GM12878 (cell line): ENCODE measurements around the gene FAAP24.

Experiments
- CHD2 ChIP-seq: IDR thresholded peaks from 2 replicates; pipeline ENCODE4 v1.6.1; 2011; ENCODE audit warnings: low read depth, low read length, improper control_type of control experiment, borderline replicate concordance
- CTCF ChIP-seq, 3 experiments: IDR thresholded peaks in 2 of 3; conservative IDR thresholded peaks in 1 of 3; 2 replicates each; pipeline ENCODE4 v1.5.1; 2011; ENCODE audit warnings: low read depth in 3 of 3, low read length in 3 of 3, mild to moderate bottlenecking in 3 of 3, control low read depth in 2 of 3, moderate library complexity in 2 of 3, inconsistent platforms in 1 of 3, mixed read lengths in 1 of 3; ENCODE audit not compliant: control insufficient read depth in 2 of 3, insufficient read depth in 1 of 3; ENCODE audit errors: extremely low read depth in 1 of 3
- EZH2 ChIP-seq: IDR thresholded peaks from 2 replicates; pipeline ENCODE4 v1.6.1; 2012; ENCODE audit warnings: low read depth, mild to moderate bottlenecking, control low read depth, inconsistent platforms, low read length, borderline replicate concordance; ENCODE audit not compliant: control insufficient read depth
- KDM1A ChIP-seq: fragments of 200-600 bp; sonication (generic); IDR thresholded peaks from 2 replicates; pipeline ENCODE4 v1.6.1; 2016; ENCODE audit warnings: borderline replicate concordance
- MLLT1 ChIP-seq: fragments of 450-650 bp; IDR thresholded peaks from 2 replicates; pipeline ENCODE4 v1.6.1; 2016; ENCODE audit warnings: mild to moderate bottlenecking
- PKNOX1 ChIP-seq: fragments of 450-650 bp; IDR thresholded peaks from 2 replicates; pipeline ENCODE4 v1.6.1; 2016; ENCODE audit warnings: mild to moderate bottlenecking
- POLR2A ChIP-seq: IDR thresholded peaks from 2 replicates; pipeline ENCODE4 v1.6.1; 2011; ENCODE audit warnings: low read depth, mild to moderate bottlenecking, low read length
- POLR2AphosphoS5 ChIP-seq: IDR thresholded peaks from 2 replicates; pipeline ENCODE4 v1.6.1; 2011; ENCODE audit warnings: mild to moderate bottlenecking, low read length, inconsistent platforms
- RBBP5 ChIP-seq: fragments of 200-600 bp; sonication (generic); conservative IDR thresholded peaks from 2 replicates; pipeline ENCODE4 v1.6.1; 2016
- REST ChIP-seq: IDR thresholded peaks from 2 replicates; pipeline ENCODE4 v1.6.1; 2012; ENCODE audit warnings: mild to moderate bottlenecking, low read depth, low read length
- RFX5 ChIP-seq: IDR thresholded peaks from 2 replicates; pipeline ENCODE4 v1.6.1; 2011; ENCODE audit warnings: low read depth, low read length, improper control_type of control experiment
- STAT1 ChIP-seq: fragments of 450-650 bp; conservative IDR thresholded peaks from 2 replicates; pipeline ENCODE4 v1.6.1; 2014; ENCODE audit warnings: antibody characterized with exemption, mild to moderate bottlenecking
- TCF12 ChIP-seq: IDR thresholded peaks from 2 replicates; pipeline ENCODE4 v1.6.1; 2011; ENCODE audit warnings: low read depth, mild to moderate bottlenecking, low read length
- USF2 ChIP-seq: IDR thresholded peaks from 2 replicates; pipeline ENCODE4 v1.6.1; 2011; ENCODE audit warnings: low read depth, low read length, improper control_type of control experiment, borderline replicate concordance

GRCh38 chr19:32945260-32945659, 26.8 kb upstream of the FAAP24 start:
- no peak for TF ChIP-seq CHD2
- TF ChIP-seq STAT1 = no peak
- TF ChIP-seq POLR2A = no peak
- TF ChIP-seq USF2 = no peak
- no peak for TF ChIP-seq RFX5
- no peak for TF ChIP-seq CTCF (IDR thresholded peaks at IDR 0.05 in 2 of 3, conservative IDR thresholded peaks at IDR 0.05 in 1 of 3; ENCODE audit: control insufficient read depth in 2 of 3, extremely low read depth in 1 of 3, insufficient read depth in 1 of 3, low read depth in 3 of 3, low read length in 3 of 3)
- no peak for TF ChIP-seq RBBP5
- no peak for TF ChIP-seq REST
- TF ChIP-seq PKNOX1 = no peak
- no peak for TF ChIP-seq KDM1A
- no peak for TF ChIP-seq POLR2AphosphoS5
- no peak for TF ChIP-seq MLLT1
- TF ChIP-seq EZH2 = no peak
- TF ChIP-seq TCF12 = no peak
